Chondrocyte (in vitro differentiated cells): ENCODE measurements around the gene RBP3. TPM values are rescaled to one million over a fixed set of nuclear protein-coding genes. Genes with fewer than 3 reads are reported as not detected.
A peak's percentile ranks its signal among the peaks of the same experiment; 100 is the strongest.

Source experiments
- DNase-seq: peaks from one replicate; pipeline ENCODE4 v3.0.0; 2021; ENCODE audit warnings: mixed read lengths, low spot score
- H3K27ac Mint-ChIP-seq: one replicate; pipeline ENCODE4 v1.8.0; 2021; ENCODE audit warnings: mild to moderate bottlenecking, moderate library complexity, mixed read lengths; ENCODE audit not compliant: unreplicated experiment
- H3K27me3 Mint-ChIP-seq: 2 replicates; pipeline ENCODE4 v1.8.0; 2021; ENCODE audit warnings: low read depth, mixed read lengths
- H3K36me3 Mint-ChIP-seq: 2 replicates; pipeline ENCODE4 v1.8.0; 2021; ENCODE audit warnings: low read depth, mixed read lengths
- H3K4me1 Mint-ChIP-seq: 2 replicates; pipeline ENCODE4 v1.8.0; 2021; ENCODE audit warnings: low read depth, mild to moderate bottlenecking, mixed read lengths
- H3K4me3 Mint-ChIP-seq: one replicate; pipeline ENCODE4 v1.8.0; 2021; ENCODE audit warnings: mild to moderate bottlenecking, moderate library complexity, mixed read lengths; ENCODE audit not compliant: unreplicated experiment
- H3K9me3 Mint-ChIP-seq: 2 replicates; pipeline ENCODE4 v1.8.0; 2021; ENCODE audit warnings: low read depth, mixed read lengths
- CTCF ChIP-seq: fragments of 200-600 bp; sonication (generic); IDR thresholded peaks from 2 replicates; pipeline ENCODE4 v1.5.0; 2021; ENCODE audit warnings: antibody characterized with exemption, mild to moderate bottlenecking, moderate library complexity
- total RNA-seq: library from RNA; stranded (reverse); gene quantifications from 3 replicates; pipeline ENCODE4 v1.2.1, GENCODE V29; 2021

RBP3 gene
- total RNA-seq, 1 donor from 2014 or later = not detected

GRCh38 chr10:47344996-47345870 lies 2.9 kb upstream of the RBP3 start:
- no peak for TF ChIP-seq CTCF
- Mint-ChIP-seq H3K36me3 (no peaks in the 10 kb centered on the region), H3K4me3 (no peak overlapping the region), H3K9me3 (no peaks in the 10 kb centered on the region), H3K4me1 (no peaks in the 10 kb centered on the region), H3K27me3 (peaks cover 8% of the 10 kb centered on the region), H3K27ac (no peak overlapping the region)
- DNase-seq = peak; percentile 32

DNA sequence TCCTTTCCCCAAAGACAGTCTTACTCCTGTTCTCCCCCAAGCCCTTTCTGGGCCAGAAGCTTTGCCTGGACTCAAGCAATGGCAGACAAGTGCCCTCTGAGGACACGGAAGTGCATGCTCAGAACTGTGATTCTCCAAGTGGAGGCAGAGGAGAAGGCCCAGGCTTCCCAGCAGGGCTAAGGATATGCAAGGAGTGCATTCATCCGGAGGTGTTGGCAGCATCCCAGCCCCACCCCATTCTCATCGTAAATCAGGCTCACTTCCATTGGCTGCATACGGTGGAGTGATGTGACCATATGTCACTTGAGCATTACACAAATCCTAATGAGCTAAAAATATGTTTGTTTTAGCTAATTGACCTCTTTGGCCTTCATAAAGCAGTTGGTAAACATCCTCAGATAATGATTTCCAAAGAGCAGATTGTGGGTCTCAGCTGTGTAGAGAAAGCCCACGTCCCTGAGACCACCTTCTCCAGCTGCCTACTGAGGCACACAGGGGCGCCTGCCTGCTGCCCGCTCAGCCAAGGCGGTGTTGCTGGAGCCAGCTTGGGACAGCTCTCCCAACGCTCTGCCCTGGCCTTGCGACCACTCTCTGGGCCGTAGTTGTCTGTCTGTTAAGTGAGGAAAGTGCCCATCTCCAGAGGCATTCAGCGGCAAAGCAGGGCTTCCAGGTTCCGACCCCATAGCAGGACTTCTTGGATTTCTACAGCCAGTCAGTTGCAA lies 1.4 kb upstream of the RBP3 start:
- H3K27ac Mint-ChIP-seq = no peak overlapping the region

DNA sequence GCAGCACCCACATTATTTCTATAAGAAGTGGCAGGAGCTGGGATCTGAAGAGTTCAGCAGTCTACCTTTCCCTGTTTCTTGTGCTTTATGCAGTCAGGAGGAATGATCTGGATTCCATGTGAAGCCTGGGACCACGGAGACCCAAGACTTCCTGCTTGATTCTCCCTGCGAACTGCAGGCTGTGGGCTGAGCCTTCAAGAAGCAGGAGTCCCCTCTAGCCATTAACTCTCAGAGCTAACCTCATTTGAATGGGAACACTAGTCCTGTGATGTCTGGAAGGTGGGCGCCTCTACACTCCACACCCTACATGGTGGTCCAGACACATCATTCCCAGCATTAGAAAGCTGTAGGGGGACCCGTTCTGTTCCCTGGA lies 874 bp upstream of the RBP3 start:
- Mint-ChIP-seq H3K27ac (no peak overlapping the region), H3K36me3 (no peaks in the 10 kb centered on the region), H3K27me3 (peaks cover 6% of the 10 kb centered on the region), H3K4me1 (no peaks in the 10 kb centered on the region), H3K4me3 (no peak overlapping the region), H3K9me3 (no peaks in the 10 kb centered on the region)
- no peak for TF ChIP-seq CTCF
- DNase-seq = peak; percentile 15

More for the DNA sequence above, 1.4 kb upstream of the RBP3 start:
- H3K36me3 Mint-ChIP-seq = no peaks in the 10 kb centered on the region
- DNase-seq = peak; percentile 53
- no peak for TF ChIP-seq CTCF
- no peaks in the 10 kb centered on the region for H3K9me3 Mint-ChIP-seq
- peaks cover 6% of the 10 kb centered on the region for H3K27me3 Mint-ChIP-seq
- no peak overlapping the region for H3K4me3 Mint-ChIP-seq
- H3K4me1 Mint-ChIP-seq = no peaks in the 10 kb centered on the region

DNA sequence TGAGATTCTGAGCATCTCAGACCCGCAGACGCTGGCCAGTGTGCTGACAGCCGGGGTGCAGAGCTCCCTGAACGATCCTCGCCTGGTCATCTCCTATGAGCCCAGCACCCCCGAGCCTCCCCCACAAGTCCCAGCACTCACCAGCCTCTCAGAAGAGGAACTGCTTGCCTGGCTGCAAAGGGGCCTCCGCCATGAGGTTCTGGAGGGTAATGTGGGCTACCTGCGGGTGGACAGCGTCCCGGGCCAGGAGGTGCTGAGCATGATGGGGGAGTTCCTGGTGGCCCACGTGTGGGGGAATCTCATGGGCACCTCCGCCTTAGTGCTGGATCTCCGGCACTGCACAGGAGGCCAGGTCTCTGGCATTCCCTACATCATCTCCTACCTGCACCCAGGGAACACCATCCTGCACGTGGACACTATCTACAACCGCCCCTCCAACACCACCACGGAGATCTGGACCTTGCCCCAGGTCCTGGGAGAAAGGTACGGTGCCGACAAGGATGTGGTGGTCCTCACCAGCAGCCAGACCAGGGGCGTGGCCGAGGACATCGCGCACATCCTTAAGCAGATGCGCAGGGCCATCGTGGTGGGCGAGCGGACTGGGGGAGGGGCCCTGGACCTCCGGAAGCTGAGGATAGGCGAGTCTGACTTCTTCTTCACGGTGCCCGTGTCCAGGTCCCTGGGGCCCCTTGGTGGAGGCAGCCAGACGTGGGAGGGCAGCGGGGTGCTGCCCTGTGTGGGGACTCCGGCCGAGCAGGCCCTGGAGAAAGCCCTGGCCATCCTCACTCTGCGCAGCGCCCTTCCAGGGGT lies 703 bp downstream of the RBP3 start:
- H3K9me3 Mint-ChIP-seq = no peaks in the 10 kb centered on the region
- peak; percentile 81 for DNase-seq

More for the DNA sequence above, 703 bp downstream of the RBP3 start:
- Mint-ChIP-seq H3K4me1 (no peaks in the 10 kb centered on the region), H3K27ac (no peak overlapping the region), H3K27me3 (peaks cover 6% of the 10 kb centered on the region), H3K36me3 (no peaks in the 10 kb centered on the region), H3K4me3 (no peak overlapping the region)
- no peak for TF ChIP-seq CTCF
